H1 (cell line): ENCODE results near the gene SLC35F1. TPM values are rescaled to one million over a fixed set of nuclear protein-coding genes. Genes with fewer than 3 reads are reported as not detected.

Experiments used
- EP300 ChIP-seq, 2 experiments: IDR thresholded peaks; 1 replicate in 1 of 2; 2 replicates in 1 of 2; pipeline ENCODE4 v1.6.1; 2011 to 2012; ENCODE audit warnings: low read depth in 2 of 2, low read length in 2 of 2, mild to moderate bottlenecking in 2 of 2, borderline replicate concordance in 1 of 2, inconsistent platforms in 1 of 2, moderate library complexity in 1 of 2
- GABPA ChIP-seq: IDR thresholded peaks from 2 replicates; pipeline ENCODE4 v1.6.1; 2011; ENCODE audit warnings: mild to moderate bottlenecking, low read length, moderate library complexity, borderline replicate concordance; ENCODE audit not compliant: insufficient read depth
- HDAC6 ChIP-seq: IDR thresholded peaks from one replicate; pipeline ENCODE4 v1.7.1; 2012; ENCODE audit warnings: low read depth, mild to moderate bottlenecking, inconsistent platforms, low read length, moderate library complexity
- SP2 ChIP-seq: IDR thresholded peaks from 2 replicates; pipeline ENCODE4 v1.6.1; 2012; ENCODE audit warnings: mild to moderate bottlenecking, low read length, inconsistent platforms
- polyA plus RNA-seq, 7 experiments: library from polyadenylated mRNA; depleted of rRNA in 3 of 7; stranded (reverse) in 5 of 7; unstranded in 2 of 7; fragments of >200 nt in 5 of 7; fragments of 200-250 nt in 2 of 7; gene quantifications; 1 replicate in 5 of 7; 2 replicates in 1 of 7; 4 replicates in 1 of 7; pipeline versions ENCODE4 v1.2.1 to v1.2.3, GENCODE V29; 2011 to 2013; ENCODE audit warnings: missing spikeins in 2 of 7, mixed read lengths in 2 of 7
- total RNA-seq: library from RNA; stranded (reverse); fragmentation: NEBNext Ultra II Directional; extraction: Animal tissue kit (Norgen Biotek cat#: 25700); gene quantifications from 2 replicates; pipeline ENCODE4 v1.2.1, GENCODE V29; 2021
- TF ChIP-seq, protein P1 (sequence below): IDR thresholded peaks from 2 replicates; pipeline ENCODE4 v1.6.1; 2012; ENCODE audit warnings: low read length, inconsistent platforms

SLC35F1 gene
- total and polyA plus RNA-seq, 2 of the 8 experiments (the other 6 are each of a cell fraction or from before 2014, with no cell fraction given): 7.0 to 10.0 TPM

DNA sequence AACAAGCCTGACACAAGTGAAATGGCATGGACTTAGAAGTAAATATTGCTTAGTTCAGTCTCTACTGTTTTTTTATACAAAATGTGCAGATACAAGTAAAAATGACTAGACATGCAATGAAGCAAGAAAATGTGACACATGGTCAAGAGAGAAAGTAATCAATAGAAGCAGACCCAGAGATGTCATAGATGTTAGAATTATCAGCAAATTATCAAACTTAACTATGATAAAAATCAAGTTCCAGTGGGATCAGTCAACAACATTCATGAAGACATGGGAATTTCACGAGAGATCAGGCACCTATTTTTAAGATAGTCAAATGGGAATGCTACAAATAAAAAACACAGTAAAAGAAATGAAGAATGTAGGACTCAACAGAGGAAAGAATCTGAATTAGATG, 267.0 kb downstream of the SLC35F1 start (continued):
- TF ChIP-seq HDAC6 (no peak), EP300 (IDR thresholded peaks at IDR 0.05; ENCODE audit: borderline replicate concordance in 1 of 2, low read depth in 2 of 2, low read length in 2 of 2) (no peak), SP2 (no peak), GABPA (no peak)
- TF ChIP-seq, protein P1, sequence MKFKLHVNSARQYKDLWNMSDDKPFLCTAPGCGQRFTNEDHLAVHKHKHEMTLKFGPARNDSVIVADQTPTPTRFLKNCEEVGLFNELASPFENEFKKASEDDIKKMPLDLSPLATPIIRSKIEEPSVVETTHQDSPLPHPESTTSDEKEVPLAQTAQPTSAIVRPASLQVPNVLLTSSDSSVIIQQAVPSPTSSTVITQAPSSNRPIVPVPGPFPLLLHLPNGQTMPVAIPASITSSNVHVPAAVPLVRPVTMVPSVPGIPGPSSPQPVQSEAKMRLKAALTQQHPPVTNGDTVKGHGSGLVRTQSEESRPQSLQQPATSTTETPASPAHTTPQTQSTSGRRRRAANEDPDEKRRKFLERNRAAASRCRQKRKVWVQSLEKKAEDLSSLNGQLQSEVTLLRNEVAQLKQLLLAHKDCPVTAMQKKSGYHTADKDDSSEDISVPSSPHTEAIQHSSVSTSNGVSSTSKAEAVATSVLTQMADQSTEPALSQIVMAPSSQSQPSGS: no peak
